Endothelial cell of umbilical vein (primary cell): ENCODE results near the gene NRCAM. TPM values are rescaled to one million over a fixed set of nuclear protein-coding genes. Genes with fewer than 3 reads are reported as not detected.

Source experiments
- BruUV-seq: library from RNA; stranded (reverse); fragments of 400-500 nt; replicated peaks from 2 replicates; lab custom pipeline; 2021; lab: Mats Ljungman, UMichigan
- CTCF ChIA-PET: fragments of 300-600, 350-600 bp; sonication (Branson Sonifier 250); formaldehyde crosslinking; loops from one replicate; lab custom pipeline; 2021; ENCODE audit warnings: antibody characterized with exemption, inconsistent platforms; lab: Charles Lee
- POLR2A ChIA-PET: fragments of 300-600, 350-600 bp; sonication (Branson Sonifier 250); formaldehyde crosslinking; loops from one replicate; lab custom pipeline; 2021; ENCODE audit warnings: antibody characterized with exemption, inconsistent platforms; lab: Charles Lee
- DNase-seq: peaks from one replicate; pipeline ENCODE4 v3.0.0-alpha.2; 2011; ENCODE audit warnings: low read depth, low spot score
- FAIRE-seq: peaks from 2 replicates; lab custom pipeline; 2011; peaks lifted over from hg19 to GRCh38; lab: Jason Lieb, UNC
- H2AFZ ChIP-seq: 2 replicates; pipeline ENCODE4 v1.6.0; 2012; ENCODE audit warnings: low read depth, low read length, control low read depth, inconsistent platforms
- H3K27ac ChIP-seq: 2 replicates; pipeline ENCODE4 v1.5.1; 2011; ENCODE audit warnings: low read depth, mild to moderate bottlenecking, control low read depth, low read length, moderate library complexity; ENCODE audit not compliant: insufficient read depth
- H3K27me3 ChIP-seq, 2 experiments: 2 replicates each; pipeline versions ENCODE4 v1.6.0 to v1.6.1; 2011; ENCODE audit warnings: low read length in 2 of 2, mixed read lengths in 1 of 2; ENCODE audit not compliant: control insufficient read depth in 2 of 2, insufficient read depth in 2 of 2
- H3K36me3 ChIP-seq, 2 experiments: 2 replicates in 1 of 2; 3 replicates in 1 of 2; pipeline ENCODE4 v1.5.1; 2011; ENCODE audit warnings: low read length in 2 of 2, mild to moderate bottlenecking in 1 of 2, moderate library complexity in 1 of 2; ENCODE audit not compliant: control insufficient read depth in 2 of 2, insufficient read depth in 2 of 2; ENCODE audit errors: extremely low read depth in 1 of 2
- H3K4me1 ChIP-seq: 3 replicates; pipeline ENCODE4 v1.5.1; 2011; ENCODE audit warnings: mild to moderate bottlenecking, low read length; ENCODE audit not compliant: control insufficient read depth, insufficient read depth; ENCODE audit errors: extremely low read depth
- H3K4me2 ChIP-seq: 2 replicates; pipeline ENCODE4 v1.6.1; 2011; ENCODE audit warnings: low read length, control low read depth, mixed read lengths; ENCODE audit not compliant: insufficient read depth
- H3K4me3 ChIP-seq, 3 experiments: fragments of 200-600 bp in 1 of 3; sonication (generic), shearing (Covaris generic) in 1 of 3; replicated peaks in 1 of 3; 2 replicates each; pipeline ENCODE4 v1.5.1; 2011 to 2016; ENCODE audit warnings: control low read depth in 3 of 3, low read length in 3 of 3, mild to moderate bottlenecking in 2 of 3, inconsistent platforms in 1 of 3, low read depth in 1 of 3, moderate library complexity in 1 of 3; ENCODE audit not compliant: insufficient read depth in 1 of 3
- H3K79me2 ChIP-seq: 2 replicates; pipeline ENCODE4 v1.6.0; 2012; ENCODE audit warnings: low read length, inconsistent platforms; ENCODE audit not compliant: control insufficient read depth, insufficient read depth
- H3K9ac ChIP-seq: replicated peaks from 2 replicates; pipeline ENCODE3; 2011; ENCODE audit warnings: low read length, control low read depth; ENCODE audit not compliant: insufficient read depth; ENCODE audit errors: extremely low read depth
- H3K9me1 ChIP-seq: replicated peaks from 3 replicates; pipeline ENCODE4 v1.6.0; 2011; ENCODE audit warnings: mild to moderate bottlenecking, low read length; ENCODE audit not compliant: control insufficient read depth, insufficient read depth; ENCODE audit errors: extremely low read depth
- H3K9me3 ChIP-seq: replicated peaks from 2 replicates; pipeline ENCODE4 v1.5.1; 2012; ENCODE audit warnings: low read length, inconsistent platforms; ENCODE audit not compliant: control insufficient read depth, insufficient read depth
- H4K20me1 ChIP-seq: replicated peaks from 2 replicates; pipeline ENCODE3; 2011; ENCODE audit warnings: mild to moderate bottlenecking, low read length; ENCODE audit not compliant: control insufficient read depth, insufficient read depth; ENCODE audit errors: extremely low read depth
- FOS ChIP-seq: IDR thresholded peaks from 2 replicates; pipeline ENCODE4 v1.6.1; 2011; ENCODE audit warnings: mild to moderate bottlenecking, low read length, moderate library complexity, borderline replicate concordance; ENCODE audit not compliant: insufficient read depth
- GATA2 ChIP-seq: IDR thresholded peaks from 2 replicates; pipeline ENCODE4 v1.7.0; 2011; ENCODE audit warnings: low read depth, mild to moderate bottlenecking, moderate library complexity, mixed read lengths, low read length; ENCODE audit not compliant: insufficient read length, insufficient read depth
- JUN ChIP-seq: IDR thresholded peaks from 2 replicates; pipeline ENCODE4 v1.6.1; 2011; ENCODE audit warnings: borderline replicate concordance, low read depth; ENCODE audit not compliant: insufficient read length, insufficient read depth
- MYC ChIP-seq: IDR thresholded peaks from one replicate; pipeline ENCODE4 v1.6.1; 2011; ENCODE audit warnings: mild to moderate bottlenecking, low read depth, low read length
- POLR2A ChIP-seq: IDR thresholded peaks from 2 replicates; pipeline ENCODE4 v1.6.1; 2012; ENCODE audit warnings: low read depth, mild to moderate bottlenecking, control low read depth, low read length
- POLR2AphosphoS5 ChIP-seq: IDR thresholded peaks from 2 replicates; pipeline ENCODE4 v1.6.1; 2012; ENCODE audit warnings: low read depth, mild to moderate bottlenecking, control low read depth, low read length, moderate library complexity; ENCODE audit not compliant: insufficient read depth
- dilution Hi-C: fragments of 300-500 bp; cut with MboI; formaldehyde crosslinking; loops from one replicate; pipeline ENCODE4 v1.15.0; 2019; ENCODE audit warnings: low sequenced_read_pairs; ENCODE audit not compliant: extremely low pct_ligation_motif_present
- intact Hi-C: fragments of 100-400 bp; cut with micrococcal nuclease; formaldehyde crosslinking; loops from one replicate; pipeline ENCODE4 v1.10.0; 2022
- polyA plus RNA-seq, 4 experiments: library from polyadenylated mRNA; depleted of rRNA in 3 of 4; stranded (reverse) in 3 of 4; unstranded in 1 of 4; fragments of >200 nt; gene quantifications; 2 replicates each; pipeline versions ENCODE4 v1.2.1 to v1.2.3, GENCODE V29; 2011 to 2012; ENCODE audit warnings: missing spikeins in 1 of 4
- total RNA-seq: library from RNA; stranded (reverse); gene quantifications from 2 replicates; pipeline ENCODE4 v1.2.3, GENCODE V29; 2021

NRCAM gene
- total and polyA plus RNA-seq, 2 donors (not counting 3 experiments of a cell fraction or from before 2014, with no cell fraction given) = 26.0 to 47.6 TPM

- TF ChIP-seq FOS (peak; percentile 22), POLR2AphosphoS5 (no peak)
- intact Hi-C loops (loop anchor here (2.0 kb wide), 1 partner anchor 23 kb away; no protein-coding TSS in a partner anchor), dilution Hi-C loops (loop anchor here (25.0 kb wide), 1 partner anchor 290 kb away; no protein-coding TSS in a partner anchor)
- POLR2A ChIA-PET = no interaction called here
- H3K79me2 ChIP-seq = no peaks in the 10 kb centered on the region
- peaks cover 5% of the 10 kb centered on the region for H3K4me1 ChIP-seq
- H3K9me3 ChIP-seq = no peaks in the 10 kb centered on the region
- no peak overlapping the region for H2AFZ ChIP-seq
- no peak overlapping the region for H3K9ac ChIP-seq
- CTCF ChIA-PET = interaction anchor here (1.5 kb wide), 3 partner anchors 125 to 299 kb away, joined by 3 to 5 read pairs (median 4); partner anchors contain the start of gene NRCAM
- peaks cover 3 to 4% of the 10 kb centered on the region in 2 experiments for H3K36me3 ChIP-seq
- H3K9me1 ChIP-seq = no peaks in the 10 kb centered on the region
- H3K4me3 ChIP-seq = no peak overlapping the region
- DNase-seq (no peak), FAIRE-seq (no peak)
- BruUV-seq = no TSS peak
- H4K20me1 ChIP-seq = no peaks in the 10 kb centered on the region
- no peak overlapping the region for H3K27ac ChIP-seq
- no peaks in the 10 kb centered on the region for H3K27me3 ChIP-seq
- H3K4me2 ChIP-seq = peak overlapping the region; percentile 18
These were observed 258.7 kb downstream of the NRCAM start for GRCh38 chr7:108197371-108198091.

GRCh38 chr7:108196004-108196403 lies 260.2 kb downstream of the NRCAM start:
- intact Hi-C loops = loop anchor here (2.0 kb wide), 1 partner anchor 25 kb away; no protein-coding TSS in a partner anchor
- Histone ChIP-seq H3K9me3 (no peaks in the 10 kb centered on the region), H3K27me3 (no peaks in the 10 kb centered on the region), H3K36me3 (peaks cover 3 to 4% of the 10 kb centered on the region in 2 experiments), H3K9me1 (no peaks in the 10 kb centered on the region), H3K4me1 (peaks cover 5% of the 10 kb centered on the region), H3K4me3 (no peak overlapping the region), H3K79me2 (no peaks in the 10 kb centered on the region), H4K20me1 (no peaks in the 10 kb centered on the region), H2AFZ (no peak overlapping the region), H3K4me2 (no peak overlapping the region), H3K9ac (no peak overlapping the region), H3K27ac (no peak overlapping the region)
- FAIRE-seq = no peak
- BruUV-seq = no TSS peak
- ChIA-PET POLR2A (no interaction called here), CTCF (no interaction called here)
- DNase-seq = peak; percentile 16
- peak; percentile 50 for TF ChIP-seq FOS
- no peak for TF ChIP-seq POLR2AphosphoS5
- TF ChIP-seq MYC = no peak
- TF ChIP-seq GATA2 = no peak
- TF ChIP-seq POLR2A = no peak
- TF ChIP-seq JUN = peak; percentile 4
- dilution Hi-C loops = loop anchor here (25.0 kb wide), 1 partner anchor 291 kb away; no protein-coding TSS in a partner anchor
